ENCODE measurements around the gene FIBIN.

DNA sequence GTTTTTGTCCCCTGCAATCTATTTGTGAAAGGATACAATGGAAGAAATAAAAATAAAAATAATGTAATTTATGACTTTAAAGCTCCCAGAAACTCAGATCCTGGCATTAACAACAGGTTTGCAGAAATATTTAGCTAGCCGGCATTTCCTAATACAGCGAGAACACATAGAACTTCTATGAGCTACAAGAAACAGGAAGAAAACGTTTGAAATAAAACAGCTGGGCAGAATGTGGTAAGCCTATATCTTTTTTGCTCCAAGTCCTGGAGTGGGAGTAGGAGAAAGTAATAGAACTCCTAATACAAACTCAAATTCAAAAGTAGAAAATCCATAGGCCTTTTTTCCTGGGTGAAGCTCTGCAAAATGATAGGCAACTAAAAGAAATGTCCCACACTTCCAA, 29.6 kb upstream of the FIBIN start:
- TF ChIP-seq, protein P1, sequence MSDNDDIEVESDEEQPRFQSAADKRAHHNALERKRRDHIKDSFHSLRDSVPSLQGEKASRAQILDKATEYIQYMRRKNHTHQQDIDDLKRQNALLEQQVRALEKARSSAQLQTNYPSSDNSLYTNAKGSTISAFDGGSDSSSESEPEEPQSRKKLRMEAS (IDR thresholded peaks at IDR 0.05): no peak
- TF ChIP-seq REST (IDR thresholded peaks at IDR 0.05; ENCODE audit: low read depth): no peak
- no peak for TF ChIP-seq TAF1 (IDR thresholded peaks at IDR 0.05; ENCODE audit: low read depth)
- no peak for TF ChIP-seq EGR1 (IDR thresholded peaks at IDR 0.05)
- no peak for TF ChIP-seq RAD21 (IDR thresholded peaks at IDR 0.05; ENCODE audit: low read depth)
- TF ChIP-seq CEBPB (IDR thresholded peaks at IDR 0.05): no peak
- TF ChIP-seq CREB1 (IDR thresholded peaks at IDR 0.05; ENCODE audit: low read depth): no peak
- no peak for TF ChIP-seq TEAD4 (IDR thresholded peaks at IDR 0.05)
- no peak for TF ChIP-seq FOXM1 (IDR thresholded peaks at IDR 0.05; ENCODE audit: borderline replicate concordance, low read depth)
- TF ChIP-seq EP300 (IDR thresholded peaks at IDR 0.05; ENCODE audit: borderline replicate concordance): no peak

Data from Ishikawa (cell line).